Lower leg skin (tissue), 3 donors: ENCODE measurements around the gene ARHGEF26.

ENCODE experiments used
- POLR2A ChIP-seq, 2 donors: fragments of 450-650 bp; IDR thresholded peaks; one replicate each; pipeline ENCODE4 v1.6.1; 2016 to 2017; ENCODE audit warnings: antibody characterized with exemption in 2 of 2, mild to moderate bottlenecking in 1 of 2, moderate library complexity in 1 of 2
- TF ChIP-seq, protein P1 (sequence below), 3 donors: fragments of 450-650 bp; IDR thresholded peaks; one replicate each; pipeline ENCODE4 v1.5.1; 2016; ENCODE audit warnings: antibody characterized with exemption in 3 of 3, mild to moderate bottlenecking in 3 of 3, moderate library complexity in 2 of 3

DNA sequence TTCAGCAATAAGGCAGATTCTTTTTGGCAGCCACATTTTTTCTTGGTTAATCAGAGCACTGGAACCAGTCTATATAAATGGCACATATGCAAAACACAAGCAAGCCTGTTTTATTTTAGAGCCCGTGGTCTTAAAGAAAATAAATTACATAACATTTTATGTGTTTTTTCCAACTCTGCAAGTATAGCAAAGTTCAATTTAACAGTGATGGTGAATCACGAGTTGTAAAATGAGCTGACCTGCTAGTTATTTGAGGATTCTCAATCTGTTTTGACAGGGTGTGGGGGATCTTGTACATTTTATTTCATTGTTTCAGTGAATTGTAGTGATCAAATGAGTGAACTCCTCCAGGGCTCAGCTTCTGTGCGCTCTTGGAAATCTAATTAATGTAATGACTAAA, 2.7 kb downstream of the ARHGEF26 start:
- TF ChIP-seq, protein P1, sequence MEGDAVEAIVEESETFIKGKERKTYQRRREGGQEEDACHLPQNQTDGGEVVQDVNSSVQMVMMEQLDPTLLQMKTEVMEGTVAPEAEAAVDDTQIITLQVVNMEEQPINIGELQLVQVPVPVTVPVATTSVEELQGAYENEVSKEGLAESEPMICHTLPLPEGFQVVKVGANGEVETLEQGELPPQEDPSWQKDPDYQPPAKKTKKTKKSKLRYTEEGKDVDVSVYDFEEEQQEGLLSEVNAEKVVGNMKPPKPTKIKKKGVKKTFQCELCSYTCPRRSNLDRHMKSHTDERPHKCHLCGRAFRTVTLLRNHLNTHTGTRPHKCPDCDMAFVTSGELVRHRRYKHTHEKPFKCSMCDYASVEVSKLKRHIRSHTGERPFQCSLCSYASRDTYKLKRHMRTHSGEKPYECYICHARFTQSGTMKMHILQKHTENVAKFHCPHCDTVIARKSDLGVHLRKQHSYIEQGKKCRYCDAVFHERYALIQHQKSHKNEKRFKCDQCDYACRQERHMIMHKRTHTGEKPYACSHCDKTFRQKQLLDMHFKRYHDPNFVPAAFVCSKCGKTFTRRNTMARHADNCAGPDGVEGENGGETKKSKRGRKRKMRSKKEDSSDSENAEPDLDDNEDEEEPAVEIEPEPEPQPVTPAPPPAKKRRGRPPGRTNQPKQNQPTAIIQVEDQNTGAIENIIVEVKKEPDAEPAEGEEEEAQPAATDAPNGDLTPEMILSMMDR (IDR thresholded peaks at IDR 0.05): no peak
- TF ChIP-seq POLR2A (IDR thresholded peaks at IDR 0.05): no peak
